Measurements from ENCODE around the gene VWCE.

VWCE gene

GRCh38 chr11:61281581-61282250, 13.4 kb downstream of the VWCE start:
- DNase-seq (ENCODE audit: low read depth), result no peak
- H3K4me3 ChIP-seq (ENCODE audit: low read depth, low read length), result no peak overlapping the region
- no peak for TF ChIP-seq CTCF (IDR thresholded peaks at IDR 0.05; ENCODE audit: low read depth, low read length, missing control alignments)

- no peak for DNase-seq (ENCODE audit: low read depth)
- H3K4me3 ChIP-seq (ENCODE audit: low read depth, low read length), result no peak overlapping the region
- TF ChIP-seq CTCF (IDR thresholded peaks at IDR 0.05; ENCODE audit: low read depth, low read length, missing control alignments), result no peak
Observed at GRCh38 chr11:61280883-61281580, 14.1 kb downstream of the VWCE start.

- no peak for DNase-seq (ENCODE audit: low read depth)
- H3K4me3 ChIP-seq (ENCODE audit: low read depth, low read length), result no peak overlapping the region
- TF ChIP-seq CTCF (IDR thresholded peaks at IDR 0.05; ENCODE audit: low read depth, low read length, missing control alignments), result no peak
Observed at GRCh38 chr11:61279934-61280659, 15.0 kb downstream of the VWCE start.

GRCh38 chr11:61278001-61278470, 17.1 kb downstream of the VWCE start:
- H3K4me3 ChIP-seq (ENCODE audit: low read depth, low read length), result no peak overlapping the region
- TF ChIP-seq CTCF (IDR thresholded peaks at IDR 0.05; ENCODE audit: low read depth, low read length, missing control alignments), result no peak
- no peak for DNase-seq (ENCODE audit: low read depth)

- DNase-seq (ENCODE audit: low read depth), result no peak
- no peak for TF ChIP-seq CTCF (IDR thresholded peaks at IDR 0.05; ENCODE audit: low read depth, low read length, missing control alignments)
- no peak overlapping the region for H3K4me3 ChIP-seq (ENCODE audit: low read depth, low read length)
Observed at GRCh38 chr11:61277186-61278000, 17.7 kb downstream of the VWCE start.

- TF ChIP-seq CTCF (IDR thresholded peaks at IDR 0.05; ENCODE audit: low read depth, low read length, missing control alignments), result no peak
- no peak overlapping the region for H3K4me3 ChIP-seq (ENCODE audit: low read depth, low read length)
- DNase-seq (ENCODE audit: low read depth), result no peak
Observed at GRCh38 chr11:61275191-61275590, 19.9 kb downstream of the VWCE start.

All from GM12864 (cell line).